ENCODE data around the gene RYR2. TPM values are rescaled to one million over a fixed set of nuclear protein-coding genes. Genes with fewer than 3 reads are reported as not detected.
A peak's percentile ranks its signal among the peaks of the same experiment; 100 is the strongest.

Gene RYR2
- total RNA-seq, 1 donor from 2014 or later, result 7.8 TPM

- intact Hi-C loops (cut with DNase I), result no loop called here
- peak overlapping the region; percentile 17 for H3K27ac ChIP-seq
- DNase-seq (peak; percentile 63), ATAC-seq (peak; percentile 51)
- H3K27me3 ChIP-seq, result peaks cover 43% of the 10 kb centered on the region
- H3K4me1 ChIP-seq, result peaks cover 8% of the 10 kb centered on the region
- peak overlapping the region; percentile 54 for H3K4me3 ChIP-seq
- no peaks in the 10 kb centered on the region for H3K9me3 ChIP-seq
- TF ChIP-seq, protein P1, sequence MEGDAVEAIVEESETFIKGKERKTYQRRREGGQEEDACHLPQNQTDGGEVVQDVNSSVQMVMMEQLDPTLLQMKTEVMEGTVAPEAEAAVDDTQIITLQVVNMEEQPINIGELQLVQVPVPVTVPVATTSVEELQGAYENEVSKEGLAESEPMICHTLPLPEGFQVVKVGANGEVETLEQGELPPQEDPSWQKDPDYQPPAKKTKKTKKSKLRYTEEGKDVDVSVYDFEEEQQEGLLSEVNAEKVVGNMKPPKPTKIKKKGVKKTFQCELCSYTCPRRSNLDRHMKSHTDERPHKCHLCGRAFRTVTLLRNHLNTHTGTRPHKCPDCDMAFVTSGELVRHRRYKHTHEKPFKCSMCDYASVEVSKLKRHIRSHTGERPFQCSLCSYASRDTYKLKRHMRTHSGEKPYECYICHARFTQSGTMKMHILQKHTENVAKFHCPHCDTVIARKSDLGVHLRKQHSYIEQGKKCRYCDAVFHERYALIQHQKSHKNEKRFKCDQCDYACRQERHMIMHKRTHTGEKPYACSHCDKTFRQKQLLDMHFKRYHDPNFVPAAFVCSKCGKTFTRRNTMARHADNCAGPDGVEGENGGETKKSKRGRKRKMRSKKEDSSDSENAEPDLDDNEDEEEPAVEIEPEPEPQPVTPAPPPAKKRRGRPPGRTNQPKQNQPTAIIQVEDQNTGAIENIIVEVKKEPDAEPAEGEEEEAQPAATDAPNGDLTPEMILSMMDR (IDR thresholded peaks at IDR 0.05), result no peak
- no peaks in the 10 kb centered on the region for H3K36me3 ChIP-seq
Observed at GRCh38 chr1:237042892-237043576, 1.1 kb downstream of the RYR2 start.

DNA sequence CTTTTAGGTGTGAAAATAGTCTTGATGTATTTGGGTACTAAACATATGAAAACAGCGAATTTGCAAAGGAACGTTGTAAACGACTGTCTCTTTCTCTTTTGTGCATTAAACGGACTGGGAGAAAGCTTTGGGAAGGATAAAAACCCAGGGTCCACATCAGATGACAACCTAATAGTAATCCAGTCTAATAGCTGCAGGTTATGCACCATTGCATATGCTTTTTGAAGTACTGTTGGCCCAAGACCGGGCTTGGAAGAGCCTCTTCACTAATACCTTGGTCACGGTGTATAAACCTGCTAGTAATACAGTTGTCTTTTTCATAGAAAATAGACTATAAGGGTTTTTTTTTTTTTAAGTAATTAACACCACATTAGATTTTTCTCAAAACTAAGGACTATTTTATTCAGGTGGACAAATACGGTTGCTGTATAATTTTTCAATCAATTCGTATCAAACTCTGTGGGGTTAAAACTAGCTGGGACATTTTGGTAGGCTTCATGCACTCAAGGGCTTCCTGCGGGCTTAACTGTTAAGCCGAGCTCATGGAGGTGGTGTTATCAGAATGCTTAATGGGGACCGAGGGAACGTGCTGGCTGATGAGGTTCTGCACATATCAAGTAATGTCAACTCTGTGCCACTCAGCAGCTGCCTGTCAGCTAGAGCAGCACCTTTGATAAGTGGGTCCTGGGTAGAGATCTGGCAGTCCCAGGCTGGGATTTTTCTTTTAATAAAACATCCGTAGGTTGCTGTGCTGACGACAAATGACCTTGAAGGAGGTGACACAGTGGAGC, 2.1 kb downstream of the RYR2 start:
- peak overlapping the region; percentile 54 for H3K4me3 ChIP-seq
- intact Hi-C loops (cut with DNase I), result no loop called here
- no peaks in the 10 kb centered on the region for H3K9me3 ChIP-seq
- no peak for ATAC-seq
- H3K4me1 ChIP-seq, result peaks cover 8% of the 10 kb centered on the region
- no peak overlapping the region for H3K27ac ChIP-seq
- peaks cover 39% of the 10 kb centered on the region for H3K27me3 ChIP-seq
- DNase-seq, result no peak
- no peaks in the 10 kb centered on the region for H3K36me3 ChIP-seq
- TF ChIP-seq, protein P1 (IDR thresholded peaks at IDR 0.05), result no peak

DNA sequence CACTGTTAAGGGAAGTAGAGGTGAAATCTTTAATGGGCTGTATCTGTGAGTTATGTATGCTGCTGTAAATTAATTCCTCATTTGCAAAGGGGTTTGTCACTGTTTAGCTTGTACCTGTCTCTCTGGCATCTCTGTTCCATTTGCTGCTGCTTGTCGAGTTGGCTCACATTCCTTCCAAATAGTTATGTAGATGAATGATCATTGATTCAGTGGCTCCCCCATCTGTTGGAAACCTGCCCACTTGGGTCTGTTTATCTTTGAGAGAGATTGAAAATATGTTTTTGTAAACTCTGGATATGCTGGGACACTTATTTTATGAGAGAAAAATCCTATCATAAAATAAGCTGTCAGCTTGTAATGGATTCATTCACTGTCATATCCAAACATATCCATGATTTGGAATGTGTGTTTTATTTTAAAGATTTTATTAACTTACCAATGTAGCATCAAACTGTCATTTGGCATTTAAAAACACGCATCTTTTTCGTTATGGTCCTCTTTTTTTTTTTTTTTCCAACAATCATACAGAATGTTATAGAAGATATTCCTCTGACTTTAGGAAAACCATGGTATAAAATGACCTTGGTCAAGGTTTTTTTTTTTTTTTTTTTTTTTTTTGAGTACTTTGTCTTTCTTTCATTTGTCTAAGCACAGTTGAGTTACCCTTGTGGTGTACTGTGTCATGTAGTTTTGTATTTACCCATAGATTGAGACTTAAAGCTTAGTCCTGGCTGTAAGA, 3.5 kb downstream of the RYR2 start:
- no peaks in the 10 kb centered on the region for H3K36me3 ChIP-seq
- H3K9me3 ChIP-seq, result no peaks in the 10 kb centered on the region
- no peak overlapping the region for H3K4me3 ChIP-seq
- H3K27me3 ChIP-seq, result peaks cover 32% of the 10 kb centered on the region
- H3K4me1 ChIP-seq, result peaks cover 8% of the 10 kb centered on the region
- no peak for ATAC-seq
- intact Hi-C loops (cut with DNase I), result no loop called here
- H3K27ac ChIP-seq, result no peak overlapping the region
- no peak for DNase-seq
- TF ChIP-seq, protein P1 (IDR thresholded peaks at IDR 0.05), result no peak

DNA sequence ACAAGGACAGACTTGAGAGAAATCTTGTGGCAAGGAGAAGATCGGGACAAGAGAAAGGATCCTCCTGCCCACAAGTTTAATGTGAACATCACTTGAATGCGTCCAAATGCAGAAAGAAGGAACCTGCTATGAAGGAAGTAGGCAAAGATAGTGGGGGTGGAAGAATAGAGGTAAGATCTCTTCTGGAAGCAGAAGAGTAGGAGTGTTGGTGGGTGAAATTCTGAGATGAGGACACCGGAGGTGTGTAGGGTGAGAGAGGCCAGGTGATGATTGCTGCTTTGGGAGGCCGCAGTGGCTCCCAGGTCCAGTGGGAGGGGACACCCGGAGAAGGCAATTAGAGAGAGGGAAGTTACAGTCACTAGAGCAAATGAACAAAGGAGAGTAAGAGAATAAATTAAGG, 6.8 kb downstream of the RYR2 start:
- no peaks in the 10 kb centered on the region for H3K9me3 ChIP-seq
- no peak for ATAC-seq

DNA sequence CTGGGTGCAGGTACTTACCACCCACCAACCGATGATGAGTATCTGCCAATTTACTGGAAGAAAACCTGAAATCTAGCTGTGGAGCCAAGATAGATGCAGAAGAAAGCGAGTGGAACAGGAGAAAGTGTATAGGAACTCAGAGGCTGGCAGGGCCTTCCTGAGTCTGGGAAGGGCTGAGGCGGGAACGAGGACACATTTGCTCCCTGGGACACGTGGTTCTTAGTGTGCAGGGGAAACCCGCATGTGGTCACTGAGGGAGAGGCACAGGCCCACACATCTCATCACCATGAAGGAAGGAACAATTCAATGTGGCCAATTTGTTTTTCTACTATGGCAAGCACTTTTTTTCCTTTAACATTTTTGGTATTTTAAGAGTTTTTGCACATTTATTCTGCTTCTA, 8.2 kb downstream of the RYR2 start:
- TF ChIP-seq, protein P1 (IDR thresholded peaks at IDR 0.05), result no peak
- Histone ChIP-seq H3K9me3 (no peaks in the 10 kb centered on the region), H3K36me3 (no peaks in the 10 kb centered on the region), H3K27me3 (peaks cover 3% of the 10 kb centered on the region), H3K4me1 (peaks cover 4% of the 10 kb centered on the region), H3K4me3 (no peak overlapping the region), H3K27ac (no peak overlapping the region)
- DNase-seq (no peak), ATAC-seq (no peak)
- intact Hi-C loops (cut with DNase I), result no loop called here

More for the DNA sequence above, 6.8 kb downstream of the RYR2 start:
- TF ChIP-seq, protein P1 (IDR thresholded peaks at IDR 0.05), result no peak
- no peak overlapping the region for H3K4me3 ChIP-seq
- peaks cover 10% of the 10 kb centered on the region for H3K27me3 ChIP-seq
- no peak for DNase-seq
- H3K36me3 ChIP-seq, result no peaks in the 10 kb centered on the region
- peaks cover 4% of the 10 kb centered on the region for H3K4me1 ChIP-seq
- intact Hi-C loops (cut with DNase I), result no loop called here
- H3K27ac ChIP-seq, result no peak overlapping the region
